Measurements from ENCODE around the gene MATN1. TPM values are rescaled to one million over a fixed set of nuclear protein-coding genes. Genes with fewer than 3 reads are reported as not detected.

MATN1 gene
- total and polyA plus RNA-seq, 12 donors = not detected

- H3K36me3 ChIP-seq = no peaks in the 10 kb centered on the region
- H3K27ac ChIP-seq = peak overlapping the region in 2 of 10 donors; percentile 3 to 4
- DNase-seq = no peak
- H3K9me3 ChIP-seq = no peaks in the 10 kb centered on the region
- no peak overlapping the region for H3K4me3 ChIP-seq
- peaks cover 0 to 5% (median 0%) of the 10 kb centered on the region in 7 donors for H3K27me3 ChIP-seq
- ATAC-seq = no peak
- peaks cover 3 to 59% (median 23%) of the 10 kb centered on the region in 9 donors for H3K4me1 ChIP-seq
- intact Hi-C loops (cut with DNase I) = no loop called here
- TF ChIP-seq, protein P1, sequence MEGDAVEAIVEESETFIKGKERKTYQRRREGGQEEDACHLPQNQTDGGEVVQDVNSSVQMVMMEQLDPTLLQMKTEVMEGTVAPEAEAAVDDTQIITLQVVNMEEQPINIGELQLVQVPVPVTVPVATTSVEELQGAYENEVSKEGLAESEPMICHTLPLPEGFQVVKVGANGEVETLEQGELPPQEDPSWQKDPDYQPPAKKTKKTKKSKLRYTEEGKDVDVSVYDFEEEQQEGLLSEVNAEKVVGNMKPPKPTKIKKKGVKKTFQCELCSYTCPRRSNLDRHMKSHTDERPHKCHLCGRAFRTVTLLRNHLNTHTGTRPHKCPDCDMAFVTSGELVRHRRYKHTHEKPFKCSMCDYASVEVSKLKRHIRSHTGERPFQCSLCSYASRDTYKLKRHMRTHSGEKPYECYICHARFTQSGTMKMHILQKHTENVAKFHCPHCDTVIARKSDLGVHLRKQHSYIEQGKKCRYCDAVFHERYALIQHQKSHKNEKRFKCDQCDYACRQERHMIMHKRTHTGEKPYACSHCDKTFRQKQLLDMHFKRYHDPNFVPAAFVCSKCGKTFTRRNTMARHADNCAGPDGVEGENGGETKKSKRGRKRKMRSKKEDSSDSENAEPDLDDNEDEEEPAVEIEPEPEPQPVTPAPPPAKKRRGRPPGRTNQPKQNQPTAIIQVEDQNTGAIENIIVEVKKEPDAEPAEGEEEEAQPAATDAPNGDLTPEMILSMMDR (IDR thresholded peaks at IDR 0.05) = no peak
- WGBS, 2 donors = 50 to 54% methylated on average over 11 of the region's 11 CpGs
These were observed 38.2 kb upstream of the MATN1 start for GRCh38 chr1:30761381-30762151.

- DNase-seq (no peak), ATAC-seq (no peak)
- H3K9me3 ChIP-seq = no peaks in the 10 kb centered on the region
- TF ChIP-seq, protein P1 (IDR thresholded peaks at IDR 0.05) = no peak
- peak overlapping the region in 2 of 10 donors; percentile 4 to 20 for H3K27ac ChIP-seq
- peaks cover 3 to 67% (median 27%) of the 10 kb centered on the region in 9 donors for H3K4me1 ChIP-seq
- 83 to 86% methylated on average over 18 of the region's 18 CpGs for WGBS, 2 donors
- H3K36me3 ChIP-seq = no peaks in the 10 kb centered on the region
- intact Hi-C loops (cut with DNase I) = no loop called here
- H3K4me3 ChIP-seq = no peak overlapping the region
- H3K27me3 ChIP-seq = peaks cover 0 to 5% (median 0%) of the 10 kb centered on the region in 7 donors
These were observed 37.4 kb upstream of the MATN1 start for GRCh38 chr1:30760596-30761324.

DNA sequence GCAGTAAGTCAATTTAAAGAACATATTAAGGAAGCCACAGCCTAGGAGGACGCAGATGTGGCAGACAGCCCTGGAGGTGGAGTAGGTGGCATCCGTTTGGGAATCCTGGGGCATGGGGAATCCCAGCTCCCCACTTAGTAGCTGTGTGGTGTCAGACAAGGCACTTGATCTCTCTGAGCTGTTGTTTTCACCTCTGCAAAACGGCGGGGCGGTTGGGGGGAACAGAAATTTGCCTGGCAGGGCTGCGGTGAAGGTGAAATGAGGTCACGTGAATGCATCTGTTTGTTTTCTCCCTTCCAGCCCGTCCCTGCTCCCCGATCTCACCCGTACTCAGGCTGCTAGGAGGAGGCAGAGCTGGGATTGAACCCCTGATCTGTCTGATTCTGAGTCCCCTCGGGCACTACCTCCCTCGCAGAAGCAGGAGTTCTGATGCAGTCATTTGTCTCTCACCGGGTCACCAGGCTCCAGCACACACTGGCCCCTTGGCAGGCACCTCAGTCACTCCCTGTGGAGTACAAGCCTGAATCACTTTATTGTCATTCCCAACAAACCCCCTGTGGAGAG lies 36.4 kb upstream of the MATN1 start:
- no peak overlapping the region for H3K4me3 ChIP-seq
- intact Hi-C loops (cut with DNase I) = no loop called here
- ATAC-seq (no peak), DNase-seq (no peak)
- no peaks in the 10 kb centered on the region for H3K36me3 ChIP-seq
- TF ChIP-seq, protein P1 (IDR thresholded peaks at IDR 0.05) = no peak
- H3K27ac ChIP-seq = no peak overlapping the region
- no peaks in the 10 kb centered on the region for H3K9me3 ChIP-seq
- WGBS, 2 donors = 90 to 95% methylated on average over 13 of the region's 13 CpGs
- H3K27me3 ChIP-seq = peaks cover 0 to 2% (median 0%) of the 10 kb centered on the region in 7 donors
- peaks cover 3 to 77% (median 27%) of the 10 kb centered on the region in 9 donors for H3K4me1 ChIP-seq

DNA sequence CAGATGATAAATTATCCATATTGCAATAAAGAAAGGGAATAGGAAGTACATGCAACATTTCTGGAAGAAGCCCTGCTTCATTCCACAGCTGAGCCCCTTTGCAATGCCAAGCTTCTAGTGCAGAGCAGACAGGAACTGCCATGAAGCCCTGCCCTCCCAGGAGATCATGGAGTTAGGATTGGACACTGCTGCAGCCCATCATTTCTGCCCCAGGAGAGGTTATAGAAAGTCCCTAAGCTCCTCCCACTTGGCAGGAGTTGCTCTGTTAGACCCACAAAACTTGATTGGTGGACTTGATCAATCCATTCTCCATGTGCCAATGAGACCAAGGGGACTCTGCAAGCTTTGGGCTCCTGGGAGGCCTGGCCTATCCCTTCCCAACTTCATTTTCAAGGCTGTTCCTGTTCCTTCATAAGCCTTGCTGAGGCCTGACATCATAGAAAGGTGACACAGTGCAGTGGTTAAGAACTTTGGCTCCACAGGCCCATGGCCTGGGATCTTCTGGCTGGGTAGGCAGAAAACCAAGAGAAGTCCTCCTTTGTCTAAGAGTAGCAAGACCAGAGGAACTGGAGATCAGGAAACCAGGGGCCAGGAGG lies 35.5 kb upstream of the MATN1 start:
- Histone ChIP-seq H3K4me3 (no peak overlapping the region), H3K9me3 (no peaks in the 10 kb centered on the region), H3K27ac (peak overlapping the region in 1 of 10 donors; percentile 99), H3K36me3 (no peaks in the 10 kb centered on the region), H3K4me1 (peaks cover 3 to 86% (median 27%) of the 10 kb centered on the region in 9 donors), H3K27me3 (peaks cover 0 to 11% (median 0%) of the 10 kb centered on the region in 7 donors)
- ATAC-seq (no peak), DNase-seq (no peak)
- TF ChIP-seq, protein P1 (IDR thresholded peaks at IDR 0.05) = no peak
- intact Hi-C loops (cut with DNase I) = no loop called here
